HG02678 (cell line): ENCODE data around the gene RAI14.
"Not testable (repeated sequence)": the region's sequence is repeated elsewhere in the genome, so short reads cannot be mapped to it uniquely, and the experiment has no call there.

Source experiments
- ATAC-seq: cut with Tn5 transposase; IDR thresholded peaks from one replicate; pipeline ENCODE4 v1.9.1; 2021; ENCODE audit warnings: mild to moderate bottlenecking, moderate library complexity; ENCODE audit not compliant: unreplicated experiment

Gene RAI14

DNA sequence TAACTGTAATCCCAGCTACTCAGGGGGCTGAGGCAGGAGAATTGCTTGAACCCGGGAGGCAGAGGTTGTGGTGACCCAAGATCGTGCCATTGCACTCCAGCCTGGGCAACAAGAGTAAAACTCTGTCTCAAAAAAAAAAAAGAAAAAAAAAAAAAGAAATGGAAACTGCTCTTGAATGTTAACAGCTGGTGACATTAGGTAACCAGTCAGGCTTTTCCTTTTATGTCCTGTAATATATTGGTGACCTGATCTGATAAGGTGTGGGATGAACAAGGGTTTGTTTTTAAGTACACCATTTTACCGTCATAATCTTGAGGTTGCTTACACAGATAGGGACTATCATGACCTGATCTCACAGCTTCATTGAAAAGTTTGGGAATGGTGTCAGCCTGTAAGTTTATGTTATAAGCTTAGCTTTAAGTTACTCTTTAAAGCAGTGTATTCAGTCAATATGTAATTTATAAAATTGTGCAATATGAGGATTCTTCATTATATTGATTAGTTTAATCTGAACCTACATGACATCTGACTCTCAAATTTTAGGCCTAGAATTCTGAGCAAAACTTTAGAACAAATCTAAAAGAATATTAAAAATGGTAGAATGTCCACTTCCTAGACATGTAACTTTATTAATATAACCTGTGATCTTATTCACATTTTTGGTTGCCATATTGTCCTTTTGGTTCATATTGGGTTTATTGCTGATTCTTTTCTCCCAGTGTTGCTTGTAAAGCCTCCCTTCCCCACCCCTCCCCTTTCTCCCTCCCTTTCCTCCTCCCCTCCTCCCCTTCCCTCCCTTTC is 41.4 kb downstream of the RAI14 start:
- no peak for ATAC-seq

DNA sequence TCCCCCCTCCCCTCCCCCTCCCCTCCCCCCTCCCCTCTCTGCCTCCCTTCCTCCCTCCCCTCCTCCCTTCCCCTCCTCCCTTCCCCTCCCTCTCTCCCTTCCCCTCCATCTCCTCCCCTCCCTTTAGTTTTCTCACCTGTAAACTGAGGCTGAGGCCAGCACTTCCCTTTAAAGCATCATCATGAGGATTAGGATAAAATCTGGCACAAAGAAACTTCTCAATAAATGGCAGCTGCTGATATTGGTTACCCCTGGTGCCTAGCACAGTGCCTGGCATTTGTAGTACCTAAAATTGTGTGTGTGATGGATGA is 41.9 kb downstream of the RAI14 start:
- no peak for ATAC-seq

DNA sequence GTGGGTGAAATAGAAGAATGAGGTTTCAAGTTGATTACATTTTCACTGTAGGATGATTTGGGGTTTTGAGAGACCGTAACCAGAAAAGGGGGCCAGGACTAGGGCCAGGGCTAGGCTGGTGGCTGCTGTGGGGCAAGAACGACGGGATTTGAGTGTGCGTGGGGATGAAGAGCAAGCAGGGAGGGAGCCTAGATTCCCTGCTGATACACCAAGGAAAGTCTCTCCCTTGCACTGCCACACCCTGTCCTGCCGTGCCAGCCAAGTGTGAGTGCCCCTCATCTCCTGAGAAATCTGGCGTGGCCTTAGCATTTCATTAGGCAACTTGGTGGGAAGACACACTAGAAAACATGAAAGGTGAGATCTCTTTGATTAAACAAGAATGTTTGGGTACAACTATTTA is 42.6 kb downstream of the RAI14 start:
- no peak for ATAC-seq

DNA sequence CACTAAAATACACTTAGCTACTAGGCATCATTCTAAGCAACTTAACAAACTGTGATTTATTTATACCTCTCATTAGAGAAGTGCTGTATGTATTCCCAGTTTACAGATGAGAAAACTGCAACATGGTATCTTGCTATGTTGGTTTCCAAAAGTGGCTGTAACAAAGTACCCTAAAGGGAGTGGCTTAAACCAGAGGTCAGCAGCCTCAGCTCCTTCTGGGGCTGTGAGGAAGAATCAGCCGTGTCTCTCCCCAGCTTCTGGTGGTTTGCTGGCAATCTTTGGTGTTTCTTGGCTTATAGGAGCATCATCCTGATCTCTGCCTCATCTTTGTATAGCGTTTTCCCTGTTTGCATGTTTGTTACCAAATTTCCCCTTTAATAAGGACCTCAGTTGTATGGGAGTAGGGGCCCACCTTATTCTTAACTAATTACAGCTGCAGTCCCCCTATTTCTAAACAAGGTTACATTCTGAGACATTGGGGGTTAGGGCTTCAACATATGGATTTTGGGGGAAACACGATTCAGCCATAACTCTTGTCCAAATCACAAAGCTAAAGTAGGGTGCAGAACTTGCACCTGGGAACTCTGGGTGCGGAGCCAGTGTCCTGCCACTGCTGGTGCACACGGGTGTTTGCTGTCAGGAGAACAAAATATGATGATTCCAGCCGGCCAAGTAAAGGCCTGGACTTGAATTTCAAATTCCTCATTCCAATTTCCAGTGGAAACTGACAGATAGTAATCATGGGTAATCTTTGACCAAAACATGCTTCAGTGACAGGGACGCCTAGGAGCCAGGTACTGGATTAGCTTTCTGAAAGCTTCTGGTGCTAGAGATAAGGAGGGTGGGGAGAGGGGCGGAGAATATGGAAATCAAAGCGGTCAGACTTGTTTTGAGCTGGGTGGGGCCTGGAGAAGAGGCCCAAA is 43.3 kb downstream of the RAI14 start:
- no peak for ATAC-seq

DNA sequence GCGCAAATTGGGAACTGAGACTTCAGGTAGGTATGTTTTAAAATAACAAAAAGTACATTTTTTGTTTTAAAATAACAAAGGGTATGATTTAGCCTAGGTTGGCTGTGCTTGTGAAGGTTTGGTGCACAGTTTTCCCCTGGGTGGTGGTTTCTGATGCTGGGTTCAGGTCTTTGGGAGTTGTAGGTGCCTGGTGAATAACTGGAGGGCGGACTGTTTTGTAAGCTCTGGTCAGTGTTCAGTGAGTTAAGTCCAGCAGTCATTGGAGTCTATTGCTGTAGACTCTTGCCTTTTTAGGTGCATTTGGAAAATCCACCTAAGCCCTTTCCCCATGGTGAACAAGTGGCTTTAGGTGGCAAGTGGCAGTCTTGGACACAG is 43.9 kb downstream of the RAI14 start:
- no peak for ATAC-seq

DNA sequence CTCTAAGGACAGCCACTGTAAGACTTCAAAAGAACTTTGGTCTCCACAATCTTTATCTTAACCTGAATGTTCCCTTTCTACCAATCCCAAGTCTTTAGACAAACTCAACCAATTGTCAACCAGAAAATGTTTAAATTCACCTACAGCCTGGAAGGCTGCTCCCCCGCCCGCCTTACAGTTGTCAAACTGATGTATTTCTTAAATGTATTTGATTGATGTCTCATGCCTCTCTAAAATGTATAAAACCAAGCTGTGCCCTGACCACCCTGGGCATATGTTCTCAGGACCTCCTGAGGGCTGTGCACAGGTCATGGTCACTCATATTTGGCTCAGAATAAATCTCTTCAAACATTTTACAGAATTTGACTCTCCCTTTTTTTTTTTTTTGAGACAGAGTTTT is 45.3 kb downstream of the RAI14 start:
- not testable (repeated sequence) for ATAC-seq

DNA sequence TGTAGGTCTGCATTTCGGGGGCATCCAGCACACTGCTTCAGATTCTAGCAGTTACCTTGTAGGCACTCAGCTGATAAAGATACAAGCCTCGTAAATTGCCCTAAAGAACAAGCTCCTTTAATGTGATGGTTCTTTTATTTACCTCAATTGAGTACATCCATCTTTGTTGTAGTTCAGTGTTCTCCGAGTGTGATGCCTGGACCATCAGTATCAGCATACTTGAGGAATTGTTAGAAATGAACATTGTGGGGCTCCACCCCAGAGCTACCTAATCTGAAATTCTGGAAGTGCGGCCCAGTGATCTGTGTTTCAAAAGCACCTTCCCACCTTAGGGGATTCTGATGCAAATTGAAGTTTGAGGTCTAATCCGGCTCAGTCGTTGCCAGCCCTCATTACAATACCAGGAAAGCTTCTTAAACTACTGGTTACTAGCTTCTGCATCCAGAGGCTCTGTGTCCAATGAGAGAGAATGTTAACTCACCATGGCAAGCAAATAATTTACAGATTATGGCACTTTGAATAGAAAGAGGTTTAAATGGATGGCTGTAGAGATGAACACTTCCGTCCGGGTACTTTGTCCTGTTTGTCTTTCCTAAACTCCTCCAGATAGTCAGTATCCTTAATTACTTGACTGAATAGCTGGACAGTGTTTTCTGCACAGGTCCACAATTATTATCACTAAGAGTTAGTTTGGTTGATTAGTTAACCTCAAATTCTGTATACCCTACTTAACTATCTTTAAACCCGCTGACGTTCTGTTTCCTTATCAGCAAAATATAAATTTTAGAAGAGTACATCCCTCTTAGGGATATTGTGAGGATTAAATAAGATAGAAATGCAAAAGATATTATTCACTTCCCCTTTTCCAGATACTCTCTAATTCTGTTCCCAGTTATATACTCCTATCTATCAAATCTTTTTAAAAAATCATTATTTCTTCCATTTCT is 47.9 kb downstream of the RAI14 start:
- no peak for ATAC-seq

DNA sequence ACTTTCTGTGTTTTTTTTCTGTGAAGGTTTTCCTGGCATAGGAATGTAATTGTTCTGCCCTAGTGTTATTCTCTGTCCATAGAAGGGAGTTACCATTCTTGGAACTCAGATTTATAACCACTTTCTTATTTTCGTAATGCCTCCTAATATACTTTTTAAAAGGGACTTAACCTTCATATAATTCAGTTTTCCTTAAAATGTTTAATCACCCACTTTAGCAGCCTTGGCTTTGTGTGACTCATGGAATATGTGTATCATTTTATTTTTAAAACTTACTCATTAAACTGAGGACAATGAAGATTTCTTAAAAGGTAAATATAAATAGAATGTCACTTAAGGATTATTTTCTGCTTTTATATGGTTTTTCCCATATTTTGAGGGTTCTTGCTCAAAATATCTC is 50.0 kb downstream of the RAI14 start:
- ATAC-seq = no peak

DNA sequence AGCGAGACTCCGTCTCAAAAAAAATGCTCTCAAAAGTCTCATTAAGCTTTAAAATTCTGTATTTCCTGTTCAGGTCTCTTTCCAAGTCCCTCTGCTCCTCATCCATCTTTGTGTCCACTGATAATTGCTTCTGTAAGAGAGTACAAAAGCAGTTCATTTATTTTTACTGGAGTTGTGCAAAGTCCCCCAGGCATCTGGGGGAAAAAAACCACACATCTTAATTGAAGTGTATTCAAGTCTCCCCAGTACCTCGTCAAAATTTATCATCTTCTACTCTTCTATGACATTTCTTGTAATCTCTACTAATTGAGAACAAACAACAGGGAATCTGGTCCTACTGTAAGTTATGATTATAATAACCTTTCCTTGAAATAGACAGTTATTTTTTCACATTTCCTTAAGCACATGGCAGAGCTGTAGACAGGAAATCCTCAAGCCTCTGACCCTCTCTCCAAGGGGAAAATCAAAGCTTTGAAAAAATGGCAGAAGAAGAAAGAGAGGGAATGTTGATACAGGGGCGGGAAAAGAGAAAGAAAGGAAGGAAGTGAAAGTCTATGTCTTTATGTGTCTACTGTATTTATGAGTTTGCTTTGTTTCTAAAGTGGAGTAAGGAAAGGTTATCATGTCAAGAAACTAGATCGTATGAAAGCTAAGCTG is 51.5 kb downstream of the RAI14 start:
- no peak for ATAC-seq

DNA sequence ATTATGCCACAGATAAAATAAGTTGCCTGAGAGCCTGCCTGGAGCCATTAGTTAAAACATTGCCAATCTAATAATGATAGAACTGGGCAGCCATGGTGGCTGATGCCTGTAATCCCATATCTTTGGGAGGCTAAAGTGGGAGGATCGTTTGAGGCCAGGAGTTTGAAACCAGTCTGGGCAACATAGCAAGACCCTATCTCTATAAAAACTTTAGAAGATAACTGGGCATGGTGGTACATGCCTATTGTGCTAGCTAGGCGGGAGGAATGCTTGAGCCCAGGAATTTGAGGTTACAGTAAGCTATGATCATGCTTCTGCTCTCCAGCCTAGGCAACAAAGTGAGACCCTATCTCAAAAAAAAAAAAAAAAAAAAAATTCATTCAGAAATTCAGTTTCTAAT is 52.6 kb downstream of the RAI14 start:
- no peak for ATAC-seq

DNA sequence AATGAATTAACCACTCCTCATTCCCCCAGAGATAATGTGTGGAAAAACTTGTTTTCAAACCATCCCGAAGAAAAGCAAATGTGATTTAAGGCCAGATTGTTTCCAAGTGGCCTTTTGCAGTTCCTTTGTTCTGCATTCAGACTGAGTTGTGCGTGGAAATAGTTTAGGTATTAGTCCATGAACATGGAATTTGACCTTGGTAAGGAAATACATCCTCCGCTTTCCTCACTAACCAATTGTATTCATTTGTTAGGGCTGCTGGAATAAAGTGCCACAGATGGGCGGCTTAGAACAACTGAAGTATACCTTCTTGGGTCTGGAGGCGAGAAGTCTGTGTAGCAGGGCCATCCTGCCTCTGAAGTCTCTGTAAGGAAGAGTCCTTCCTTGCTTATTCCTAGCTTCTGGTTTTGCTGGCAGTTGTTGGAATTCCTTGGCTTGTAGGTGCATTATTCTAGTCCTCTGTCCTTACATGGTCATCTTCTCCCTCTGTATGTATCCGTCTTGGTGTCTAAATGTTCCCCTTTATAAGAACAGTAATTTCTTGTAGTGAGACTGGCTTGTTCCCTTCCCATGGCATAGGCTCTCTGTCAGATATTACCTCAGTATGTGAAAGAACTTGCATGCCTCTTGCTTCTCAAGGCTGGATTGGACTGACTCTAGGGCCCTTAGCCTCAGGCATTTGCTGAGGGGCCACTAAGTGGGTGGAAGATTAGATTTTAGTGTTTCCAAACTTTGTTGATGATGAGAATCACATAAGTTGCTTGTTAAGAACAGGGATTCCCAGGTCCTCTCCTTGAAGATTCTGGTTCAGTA is 53.9 kb downstream of the RAI14 start:
- ATAC-seq = no peak

DNA sequence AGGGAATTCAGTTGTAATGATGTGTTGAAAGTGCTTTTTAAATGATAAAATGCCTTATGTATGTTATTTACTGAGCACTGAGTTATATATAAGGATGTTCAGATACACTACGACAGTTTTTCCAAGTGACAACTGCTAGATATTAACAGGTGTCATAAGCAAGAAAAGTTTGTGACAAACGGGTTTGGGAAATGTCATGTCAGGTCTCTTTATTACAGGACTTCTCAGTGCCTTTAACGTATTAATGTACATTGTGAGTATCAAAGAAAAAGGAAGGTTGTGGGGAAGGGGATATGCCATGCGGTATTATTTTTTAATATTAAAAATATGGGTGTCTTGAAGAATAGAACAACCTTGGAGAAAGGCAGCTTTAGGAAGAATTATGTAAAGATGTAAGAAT is 56.4 kb downstream of the RAI14 start:
- ATAC-seq = no peak

DNA sequence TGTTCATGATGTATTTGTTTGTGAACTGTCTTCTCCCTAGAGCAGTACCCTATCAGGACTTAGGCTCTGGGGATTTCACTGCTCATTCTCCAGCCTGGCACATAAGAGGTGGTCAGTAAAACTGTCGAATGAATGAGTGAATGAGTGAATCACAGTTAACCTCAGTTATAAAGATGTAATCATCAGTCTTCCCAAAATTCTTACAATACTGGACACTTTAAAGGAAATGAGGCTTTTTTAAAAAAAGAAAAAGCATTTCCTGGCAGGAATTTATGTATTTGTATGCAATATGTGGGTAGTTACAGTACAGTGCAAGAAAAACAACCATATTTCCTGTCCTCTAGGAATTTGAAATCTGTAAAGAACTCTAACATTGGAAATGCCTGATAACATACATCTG is 59.6 kb downstream of the RAI14 start:
- ATAC-seq = no peak

DNA sequence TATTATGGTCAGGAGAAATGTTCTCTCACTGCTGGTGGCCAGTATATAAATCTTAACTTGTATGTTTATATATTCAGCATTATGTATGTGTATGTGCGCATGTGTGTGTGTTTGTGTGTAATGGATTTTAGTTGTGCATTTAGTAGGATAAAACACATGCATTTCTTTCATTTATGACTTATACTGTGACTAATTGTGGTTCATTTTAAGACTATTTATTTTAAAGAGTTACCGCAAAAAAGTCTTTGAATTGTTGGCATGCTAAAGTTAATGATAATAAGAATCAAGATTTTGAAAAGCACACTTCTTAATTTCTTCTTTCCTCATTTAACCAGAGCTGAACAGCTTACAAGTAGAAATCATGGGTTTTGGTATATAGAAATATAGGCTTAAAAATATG is 60.9 kb downstream of the RAI14 start:
- ATAC-seq = no peak

DNA sequence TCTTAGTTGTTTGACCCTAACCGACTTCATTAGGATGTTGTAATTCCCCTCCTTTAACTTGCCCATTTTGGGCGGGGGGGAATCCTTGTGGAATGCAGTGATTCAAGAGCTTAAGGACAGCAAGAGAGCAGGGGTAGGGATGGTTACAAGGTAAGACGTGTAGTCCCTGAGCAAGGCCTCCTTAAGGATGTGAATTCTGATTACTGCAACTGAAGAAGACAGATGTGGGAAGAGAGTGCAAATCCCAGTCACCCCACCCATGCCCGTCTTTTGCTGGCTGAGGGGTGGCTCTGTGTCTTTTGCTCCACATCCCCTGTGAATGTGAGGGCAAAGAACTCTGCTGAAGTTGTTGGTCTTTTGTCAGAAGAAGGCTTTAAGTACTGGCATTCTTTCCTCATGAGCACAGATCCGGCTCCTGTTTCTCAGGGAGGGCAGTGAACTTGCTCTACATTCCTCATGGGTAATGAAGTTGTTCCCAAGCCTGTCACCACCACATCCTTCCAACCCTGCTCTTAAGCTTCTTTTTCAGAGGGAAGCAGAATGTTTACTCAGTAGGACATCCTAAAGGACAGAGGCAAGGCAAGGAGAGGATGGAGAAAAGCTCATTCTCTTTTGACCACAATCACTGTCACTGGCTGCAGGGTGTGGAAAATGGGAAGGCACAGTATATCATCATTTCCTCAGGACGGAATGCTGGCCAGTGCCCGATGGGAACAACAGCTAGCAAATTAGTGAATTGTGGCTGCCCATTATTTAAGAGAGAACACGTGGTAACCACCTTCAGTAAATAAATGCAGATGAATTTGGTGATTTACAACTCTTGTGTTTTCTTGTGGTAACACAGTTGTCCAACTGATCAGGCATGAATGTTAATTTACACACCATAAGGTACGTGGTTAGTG is 61.5 kb downstream of the RAI14 start:
- no peak for ATAC-seq

DNA sequence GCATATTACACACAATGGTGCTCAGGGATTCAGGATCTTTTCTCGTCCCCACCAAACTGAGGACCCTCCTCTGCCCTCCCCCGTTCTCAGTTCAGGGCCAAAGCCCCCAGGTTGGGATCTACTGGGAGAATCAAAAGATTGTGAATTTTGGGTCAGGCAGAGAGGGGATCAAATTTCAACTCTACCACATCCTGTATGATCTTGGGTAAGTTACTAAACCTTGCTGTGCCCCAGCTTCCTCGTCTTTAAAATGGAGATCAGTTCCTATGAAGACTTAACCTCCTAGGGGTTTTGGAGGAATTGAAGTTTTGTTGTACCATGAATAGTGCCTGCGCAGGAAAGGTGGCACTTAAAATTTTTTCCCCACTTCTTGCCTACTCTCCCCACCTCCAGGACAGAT is 62.4 kb downstream of the RAI14 start:
- ATAC-seq = no peak

DNA sequence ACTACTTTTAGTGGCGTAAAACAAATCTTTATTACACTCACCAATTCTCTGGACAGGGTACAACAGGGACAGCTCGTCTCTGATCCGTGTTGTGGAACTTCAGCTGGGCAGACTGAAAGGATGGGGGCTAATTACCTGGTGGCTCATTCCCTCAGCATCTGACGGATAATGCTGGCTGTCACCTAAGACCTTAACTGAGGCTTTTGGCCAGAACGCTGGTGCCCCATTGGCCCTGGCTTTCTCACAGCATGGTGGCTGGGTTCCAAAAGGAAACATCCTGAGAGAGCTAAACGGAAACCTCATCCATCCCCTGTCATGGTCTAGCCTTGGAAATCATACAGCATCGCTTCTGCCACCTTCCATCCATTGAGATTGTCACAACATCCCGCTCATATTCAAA is 62.9 kb downstream of the RAI14 start:
- ATAC-seq = no peak

DNA sequence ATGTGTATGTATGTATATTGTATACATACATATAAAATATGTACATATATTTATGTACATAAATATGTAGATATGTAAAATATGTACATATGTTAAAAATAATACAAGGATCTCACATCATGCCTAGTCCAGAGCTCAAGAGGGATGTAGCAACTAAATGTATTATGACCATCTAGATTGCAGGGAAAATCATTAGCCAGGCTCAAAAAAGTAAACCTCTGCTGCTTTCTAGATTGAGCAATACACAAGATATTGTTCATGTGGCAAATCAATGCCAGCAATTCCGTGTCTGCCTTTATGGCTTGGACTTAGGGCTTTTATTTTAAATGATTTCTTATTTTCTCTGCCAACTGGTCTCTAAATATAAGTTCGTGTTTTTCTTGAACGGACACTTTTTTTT is 65.2 kb downstream of the RAI14 start:
- ATAC-seq = no peak

DNA sequence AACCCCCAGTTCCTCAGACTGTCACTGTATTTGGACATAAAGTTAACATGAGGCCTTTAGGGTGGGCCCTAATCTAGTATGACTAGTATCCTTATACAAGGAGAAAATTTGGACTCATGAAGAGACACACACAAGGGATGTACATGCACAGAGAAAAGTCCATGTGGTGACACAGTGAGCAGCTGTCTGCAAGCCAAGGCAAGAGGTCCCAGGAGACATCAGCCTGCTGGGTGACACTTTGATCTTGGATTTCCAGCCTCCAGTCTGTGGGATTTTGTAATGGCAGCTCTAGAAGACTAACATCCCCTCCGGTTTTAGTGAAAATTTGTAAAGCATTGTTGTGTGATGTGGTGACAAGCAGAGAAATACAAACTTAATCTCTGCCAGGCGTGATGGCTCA is 66.1 kb downstream of the RAI14 start:
- no peak for ATAC-seq
